COLO829 (cell line): Measurements from ENCODE around the gene COL26A1.
A peak's percentile ranks its signal among the peaks of the same experiment; 100 is the strongest.

Experiments
- DNase-seq: peaks from one replicate; pipeline ENCODE4 v3.0.0; 2012; ENCODE audit warnings: low spot score

COL26A1 gene

GRCh38 chr7:101534873-101535272 lies 172.2 kb downstream of the COL26A1 start:
- DNase-seq, result no peak

- DNase-seq, result no peak
Observed at GRCh38 chr7:101535351-101535751, 172.7 kb downstream of the COL26A1 start.

GRCh38 chr7:101536232-101536631 lies 173.6 kb downstream of the COL26A1 start:
- DNase-seq, result no peak

GRCh38 chr7:101536668-101537067 lies 174.0 kb downstream of the COL26A1 start:
- DNase-seq, result no peak

GRCh38 chr7:101537205-101537604 lies 174.5 kb downstream of the COL26A1 start:
- DNase-seq, result no peak

- no peak for DNase-seq
Observed at GRCh38 chr7:101537935-101538595, 175.4 kb downstream of the COL26A1 start.

- DNase-seq, result peak; percentile 91
Observed at GRCh38 chr7:101538596-101539459, 176.2 kb downstream of the COL26A1 start.

GRCh38 chr7:101539784-101540183 lies 177.1 kb downstream of the COL26A1 start:
- no peak for DNase-seq

- no peak for DNase-seq
Observed at GRCh38 chr7:101542527-101543241, 180.0 kb downstream of the COL26A1 start.

GRCh38 chr7:101543242-101543766 lies 180.6 kb downstream of the COL26A1 start:
- DNase-seq, result no peak

GRCh38 chr7:101543846-101544245 lies 181.2 kb downstream of the COL26A1 start:
- no peak for DNase-seq

GRCh38 chr7:101545441-101546190 lies 182.9 kb downstream of the COL26A1 start:
- no peak for DNase-seq

- DNase-seq, result no peak
Observed at GRCh38 chr7:101546308-101546936, 183.7 kb downstream of the COL26A1 start.

GRCh38 chr7:101547022-101547915 lies 184.6 kb downstream of the COL26A1 start:
- DNase-seq, result no peak

GRCh38 chr7:101547916-101548661 lies 185.4 kb downstream of the COL26A1 start:
- DNase-seq, result no peak

GRCh38 chr7:101549734-101550133 lies 187.1 kb downstream of the COL26A1 start:
- DNase-seq, result no peak

- DNase-seq, result no peak
Observed at GRCh38 chr7:101550641-101551541, 188.2 kb downstream of the COL26A1 start.

- DNase-seq, result no peak
Observed at GRCh38 chr7:101553018-101553770, 190.5 kb downstream of the COL26A1 start.
